Activated T-cell treated with anti-CD3 and anti-CD28 coated beads for 1 hour (primary cell): Measurements from ENCODE around the gene ARHGAP6.
"Not testable (repeated sequence)": the region's sequence is repeated elsewhere in the genome, so short reads cannot be mapped to it uniquely, and the experiment has no call there.

Experiments
- DNase-seq: peaks from one replicate; pipeline ENCODE4 v3.0.0-alpha.2; 2020; ENCODE audit warnings: low read depth

Gene ARHGAP6

DNA sequence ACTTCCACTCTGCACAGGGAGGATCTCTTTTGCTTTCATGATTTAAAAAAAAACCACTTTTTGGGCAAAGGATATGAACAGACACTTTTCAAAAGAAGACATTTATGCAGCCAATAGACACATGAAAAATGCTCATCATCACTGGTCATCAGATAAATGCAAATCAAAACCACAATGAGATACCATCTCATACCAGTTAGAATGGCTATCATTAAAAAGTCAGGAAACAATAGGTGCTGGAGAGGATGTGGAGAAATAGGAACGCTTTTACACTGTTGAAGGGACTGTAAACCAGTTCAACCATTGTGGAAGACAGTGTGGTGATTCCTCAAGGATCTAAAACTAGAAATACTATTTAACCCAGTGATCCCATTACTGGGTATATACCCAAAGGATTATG lies 87.4 kb downstream of the ARHGAP6 start:
- DNase-seq, result not testable (repeated sequence)

DNA sequence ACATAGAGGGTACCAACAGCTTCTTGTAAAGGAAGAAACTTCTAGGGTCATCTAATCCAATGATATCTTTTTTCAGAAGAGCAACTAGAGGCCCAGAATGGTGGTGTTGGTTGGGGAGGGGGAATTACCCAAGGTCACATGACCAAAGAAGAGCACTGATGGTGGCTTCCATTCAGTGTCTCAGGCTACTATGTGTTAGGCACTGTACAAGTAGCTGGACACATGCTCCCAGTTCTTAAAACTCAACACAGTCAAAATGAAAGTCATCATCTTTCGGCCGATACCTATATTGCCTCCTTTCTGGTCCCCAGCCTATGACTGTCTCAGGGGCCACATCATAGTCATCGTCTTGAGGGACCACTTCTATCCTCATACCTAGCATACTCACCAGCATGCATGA lies 88.1 kb downstream of the ARHGAP6 start:
- no peak for DNase-seq

DNA sequence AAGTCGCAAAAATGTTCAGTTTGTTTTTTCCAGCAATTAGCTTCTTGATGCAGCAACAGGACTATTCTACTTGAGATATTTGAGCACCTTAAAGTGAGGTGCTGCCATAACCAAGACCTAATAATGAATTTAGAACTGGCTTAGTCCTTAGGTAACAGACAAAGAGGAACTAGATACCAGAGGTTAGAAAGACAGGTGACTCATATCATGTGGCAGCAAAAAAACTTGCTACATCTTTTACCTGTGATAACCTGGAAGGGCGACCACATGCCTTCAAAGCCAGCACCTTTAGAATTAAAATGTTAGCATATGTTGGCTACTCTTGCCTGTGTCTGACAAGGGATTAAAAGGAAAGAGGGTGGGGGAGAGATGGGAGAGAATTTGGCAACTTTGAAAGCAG lies 90.4 kb downstream of the ARHGAP6 start:
- no peak for DNase-seq

DNA sequence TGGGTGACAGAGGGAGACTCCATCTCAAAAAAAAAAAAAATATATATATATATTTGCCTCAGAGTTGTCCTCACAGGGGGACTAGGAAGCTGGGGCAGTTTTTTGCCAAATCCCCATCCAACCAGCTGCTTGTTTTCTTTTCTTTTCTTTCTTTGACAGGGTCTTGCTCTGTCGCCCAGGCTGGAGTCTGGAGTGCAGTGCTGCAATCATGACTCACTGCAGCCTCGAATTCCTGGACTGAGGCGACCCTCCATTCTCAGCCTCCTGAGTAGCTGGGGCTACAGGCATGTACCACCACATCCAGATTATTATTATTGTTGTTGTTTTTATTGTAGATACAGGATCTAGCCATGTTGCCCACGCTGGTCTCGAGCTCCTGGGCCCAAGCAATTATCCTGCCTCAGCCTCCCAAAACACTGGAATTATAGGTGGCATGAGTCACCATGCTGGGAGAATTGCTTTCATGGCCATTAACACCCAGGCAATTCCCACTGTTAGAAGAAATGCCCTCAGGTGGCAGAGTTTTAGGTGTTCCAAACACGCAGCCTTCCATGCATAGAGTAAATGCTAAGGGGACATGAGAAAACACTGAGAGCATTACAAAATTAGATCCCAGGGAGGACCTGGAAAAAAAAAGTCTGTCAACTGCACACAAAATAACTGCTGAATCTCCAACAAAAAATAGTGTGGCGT lies 98.0 kb downstream of the ARHGAP6 start:
- DNase-seq, result no peak

DNA sequence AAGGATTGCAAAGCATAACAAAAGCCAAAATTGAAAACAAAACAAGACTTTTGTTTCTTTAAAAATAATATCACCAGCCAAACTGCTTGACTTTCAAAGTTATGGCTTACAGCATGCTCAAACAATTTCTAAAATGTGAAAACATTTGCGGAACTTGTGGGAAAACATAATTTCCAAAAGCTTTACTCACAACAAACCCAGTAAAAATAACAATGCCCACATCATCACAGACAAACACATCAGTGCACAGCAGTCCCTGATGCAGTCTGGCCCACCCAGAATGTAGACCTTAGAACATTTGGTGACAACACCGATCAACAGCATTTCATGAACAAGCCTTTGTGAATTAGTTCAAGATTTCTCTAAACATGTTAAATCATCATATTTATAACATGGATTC lies 98.9 kb downstream of the ARHGAP6 start:
- no peak for DNase-seq

DNA sequence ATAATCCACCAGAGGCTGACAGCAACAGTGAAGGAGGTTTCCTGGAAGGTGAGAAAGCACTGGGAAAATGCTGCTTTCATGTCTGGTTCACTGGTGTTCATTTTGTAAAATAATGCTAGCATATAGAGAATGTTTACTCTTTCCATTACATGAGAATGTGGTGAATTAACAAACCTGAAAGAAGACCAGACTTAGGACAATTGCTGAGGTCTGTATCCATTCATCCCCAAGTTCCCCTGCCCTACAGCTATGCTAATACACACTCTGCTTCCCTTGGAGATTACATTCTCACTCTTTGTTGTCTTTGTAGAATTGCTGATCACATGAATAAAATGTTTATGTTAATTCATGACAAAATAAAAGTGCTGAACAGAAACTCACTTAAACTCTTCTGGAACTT lies 99.5 kb downstream of the ARHGAP6 start:
- DNase-seq, result no peak

DNA sequence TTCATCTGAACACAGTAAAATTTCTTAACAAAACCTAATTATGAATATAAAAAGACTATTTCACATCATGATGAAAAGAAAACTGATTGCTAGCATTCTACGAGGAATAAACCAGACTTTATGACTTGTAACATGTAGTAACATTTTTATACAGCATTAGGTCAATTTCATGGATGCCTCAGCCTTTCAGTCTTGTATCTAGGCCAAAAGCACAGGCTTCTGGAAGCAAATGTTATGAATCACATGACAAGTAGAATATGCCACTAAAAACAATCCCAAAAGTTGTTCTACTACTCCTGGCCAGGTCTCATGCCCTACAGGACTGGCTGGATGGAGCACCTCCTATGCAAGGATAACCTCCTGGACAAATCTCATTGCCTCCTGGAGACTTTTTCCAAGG lies 101.2 kb downstream of the ARHGAP6 start:
- DNase-seq, result no peak

DNA sequence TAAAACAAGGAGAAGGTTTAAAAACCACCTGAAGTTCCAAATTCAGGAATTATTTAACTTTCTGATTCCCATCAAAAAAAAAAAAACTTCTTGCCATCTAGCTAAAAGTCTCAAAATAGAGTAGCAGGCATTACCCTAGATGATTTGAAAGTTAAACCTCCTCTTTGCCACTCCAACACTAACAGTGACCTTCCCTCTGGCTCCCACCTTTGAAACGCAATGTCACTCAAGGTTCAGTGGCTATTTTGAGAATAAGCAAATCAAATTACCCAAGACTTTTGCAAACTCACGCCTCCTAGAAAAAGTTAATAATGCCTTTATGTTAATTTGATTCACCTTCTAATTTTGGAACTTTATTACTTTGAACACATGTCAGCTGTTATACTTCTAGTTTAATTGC lies 103.2 kb downstream of the ARHGAP6 start:
- no peak for DNase-seq

DNA sequence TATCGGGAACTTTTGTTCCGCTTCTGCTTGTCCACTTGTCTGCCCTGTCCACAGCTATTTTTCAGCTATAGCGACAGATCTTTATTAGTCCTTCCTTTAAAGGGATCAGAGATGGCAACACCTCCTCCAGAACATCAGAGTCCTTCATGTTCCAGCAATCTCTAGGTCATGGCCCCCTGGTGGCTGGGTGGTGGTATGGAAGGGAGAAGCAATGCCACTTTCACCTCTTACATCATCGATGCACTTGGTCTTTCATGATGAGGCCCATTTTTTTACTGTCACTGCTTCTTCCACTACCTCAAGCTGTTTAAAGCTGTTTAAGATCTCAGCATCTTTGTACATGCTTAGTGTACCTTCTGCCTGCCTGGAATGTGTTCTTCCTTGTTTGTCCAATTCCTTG lies 106.7 kb downstream of the ARHGAP6 start:
- DNase-seq, result peak; percentile 11

DNA sequence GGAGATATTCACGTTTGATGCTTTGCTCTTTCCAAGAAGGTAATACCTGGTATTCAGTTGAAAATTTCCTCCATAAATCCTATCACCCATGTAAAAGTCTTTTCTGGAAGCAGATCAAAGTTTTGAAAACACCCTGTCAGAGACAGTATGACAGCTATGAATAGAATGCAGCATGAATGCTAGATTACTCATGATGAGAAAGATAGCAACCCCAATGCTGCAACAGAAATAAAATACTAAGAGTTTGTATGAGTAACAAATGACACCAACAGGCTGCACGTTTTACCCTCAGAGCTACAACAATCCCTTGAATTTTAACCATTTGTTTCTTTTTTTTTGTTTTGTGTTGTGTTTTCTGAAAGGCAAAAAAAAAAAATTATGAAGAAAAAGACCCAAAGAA lies 108.6 kb downstream of the ARHGAP6 start:
- DNase-seq, result no peak

DNA sequence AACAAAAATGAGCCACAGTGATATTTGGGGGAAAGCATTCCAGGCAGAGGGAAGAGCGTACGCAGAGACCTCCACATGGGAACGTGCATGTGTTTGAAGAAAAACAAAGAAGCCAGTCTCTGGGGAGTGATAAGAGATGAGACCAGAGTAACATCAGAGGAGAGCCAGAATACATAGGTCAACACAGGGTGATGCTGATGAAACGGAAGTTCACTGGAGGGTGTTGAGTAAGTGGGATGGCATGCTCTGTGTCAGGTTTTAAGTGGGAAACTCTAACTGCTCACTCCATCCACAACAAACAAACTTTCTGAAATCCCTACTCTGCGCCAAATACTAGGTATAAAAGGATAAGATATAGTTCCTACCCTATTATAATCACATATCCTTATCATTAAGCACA lies 110.0 kb downstream of the ARHGAP6 start:
- DNase-seq, result no peak

DNA sequence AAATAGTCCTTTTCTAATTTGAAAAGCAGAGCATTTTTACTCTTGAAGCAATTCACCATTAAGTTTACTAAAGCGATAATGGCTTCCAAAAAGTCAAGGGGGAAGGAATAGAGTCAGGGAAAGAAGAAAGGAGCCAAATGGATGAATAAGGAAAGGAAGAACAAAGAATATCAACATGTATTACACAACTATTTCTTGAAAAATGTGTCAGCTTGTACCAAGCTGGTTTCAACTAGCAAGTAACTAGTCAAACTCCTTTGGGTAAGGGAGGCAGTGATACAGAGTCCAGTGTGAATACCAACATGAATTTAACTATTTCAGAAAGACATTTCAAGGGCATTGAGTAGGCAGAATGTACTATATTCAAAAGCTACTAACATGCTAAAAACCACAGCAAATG lies 112.1 kb downstream of the ARHGAP6 start:
- no peak for DNase-seq

DNA sequence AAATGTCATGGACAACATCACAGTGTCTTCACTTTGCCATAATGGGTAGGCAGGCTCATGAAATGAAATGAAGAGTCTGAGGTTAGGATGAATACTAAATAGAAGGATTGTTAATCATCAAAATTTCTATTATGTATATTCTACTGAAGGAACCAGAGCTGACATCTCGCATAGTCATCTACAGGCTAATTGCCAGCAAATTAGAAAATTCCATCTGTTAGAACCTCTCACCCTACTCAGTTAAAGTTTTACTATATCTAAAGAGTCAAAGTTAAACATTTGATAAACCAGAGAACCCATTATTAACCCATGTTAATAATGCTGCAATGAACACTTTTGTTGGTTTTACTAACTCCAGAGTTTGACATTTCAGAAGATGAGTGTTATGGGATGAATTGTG lies 114.6 kb downstream of the ARHGAP6 start:
- DNase-seq, result no peak

DNA sequence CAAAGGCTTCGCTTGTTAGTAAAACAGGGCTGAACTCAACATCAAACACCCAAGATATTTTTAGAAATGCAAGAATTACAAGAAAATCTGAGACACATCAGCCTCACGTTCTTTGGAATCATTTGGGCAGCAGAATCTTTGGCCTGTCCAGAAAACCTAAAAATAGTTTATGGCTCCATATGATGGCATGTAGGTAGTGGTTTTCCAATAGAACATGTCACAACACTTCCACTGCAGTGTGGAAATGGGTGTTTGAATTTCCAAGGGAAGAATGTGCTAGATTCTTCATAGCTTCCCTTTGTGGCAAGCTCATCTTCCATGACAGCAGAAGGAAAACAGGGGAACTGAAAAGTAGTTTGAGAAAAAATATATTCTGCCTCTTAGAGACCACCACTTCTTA lies 118.8 kb downstream of the ARHGAP6 start:
- DNase-seq, result no peak

DNA sequence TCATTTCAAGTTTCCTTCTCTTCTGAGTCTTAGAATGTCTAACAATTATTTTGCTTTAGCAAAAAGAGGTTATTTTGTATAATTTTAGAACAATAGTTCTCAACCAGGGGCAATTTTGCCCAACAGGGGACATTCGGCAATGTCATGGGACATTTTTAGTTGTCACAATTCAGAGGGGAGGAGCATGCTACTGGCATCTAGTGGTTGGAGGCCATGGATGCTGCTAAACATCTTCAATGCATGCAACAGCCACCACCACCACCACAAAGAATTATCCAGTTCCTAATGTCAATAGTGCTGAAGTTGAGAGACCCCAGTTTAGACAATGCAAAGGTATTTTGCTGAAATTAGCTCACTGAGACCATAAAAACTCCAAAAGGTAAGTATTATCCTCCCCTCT lies 122.5 kb downstream of the ARHGAP6 start:
- no peak for DNase-seq

DNA sequence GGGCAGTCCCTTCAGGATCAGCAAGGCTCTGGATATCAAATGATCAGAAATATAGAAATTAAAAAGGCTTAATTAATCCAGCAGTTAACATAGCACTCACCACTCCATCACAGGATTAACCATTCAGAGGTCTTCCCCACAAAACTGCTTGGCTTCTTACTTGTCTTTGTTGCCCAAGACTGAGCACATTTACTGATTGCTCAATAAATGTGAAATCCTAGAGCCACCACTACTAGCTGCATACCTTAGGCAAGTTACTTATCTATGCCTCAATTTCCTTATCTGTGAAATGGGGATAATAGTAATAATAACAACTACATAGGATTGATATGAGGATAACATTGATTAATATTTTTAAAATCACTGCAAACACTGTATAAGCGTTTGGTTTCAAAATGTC lies 124.2 kb downstream of the ARHGAP6 start:
- DNase-seq, result no peak

DNA sequence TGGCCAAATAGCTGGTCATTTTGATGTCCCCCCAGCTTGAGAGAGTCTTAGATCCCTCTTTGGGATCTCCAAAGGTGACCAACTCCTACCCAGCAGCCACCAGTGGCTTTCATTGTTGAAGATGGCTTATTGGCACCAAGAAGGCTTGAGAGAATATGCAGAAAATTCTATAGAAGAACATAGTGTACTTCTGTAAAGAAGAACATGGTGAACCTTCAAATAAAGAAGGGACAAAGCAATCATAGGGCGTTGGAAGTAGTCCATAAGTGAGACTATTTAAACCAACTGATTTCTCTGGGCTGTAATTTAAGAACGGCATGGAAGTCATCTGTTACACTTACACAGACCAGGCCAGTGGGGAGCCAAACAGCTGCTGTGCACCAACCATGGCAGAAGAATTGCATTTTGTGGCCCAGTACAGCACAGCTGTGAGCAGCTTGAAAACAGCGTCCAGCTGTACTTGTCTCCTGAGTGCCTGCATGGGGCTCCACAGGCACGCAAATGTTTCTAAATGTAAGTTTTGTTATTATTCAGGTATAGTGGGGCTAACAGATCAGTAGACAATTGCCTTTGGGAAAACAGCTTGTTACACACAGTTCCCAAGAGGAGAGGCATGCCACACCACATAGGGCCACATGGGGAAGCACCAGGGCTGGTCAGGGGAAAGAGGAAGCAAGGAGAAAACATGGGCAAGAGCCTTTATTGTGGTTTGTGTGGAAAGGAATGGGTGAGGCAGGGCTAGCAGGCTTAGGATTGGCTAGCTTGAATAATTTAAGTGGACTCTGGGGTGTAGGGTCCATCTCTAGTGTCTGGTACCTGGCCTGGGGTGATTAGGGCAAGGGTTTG lies 125.0 kb downstream of the ARHGAP6 start:
- no peak for DNase-seq

DNA sequence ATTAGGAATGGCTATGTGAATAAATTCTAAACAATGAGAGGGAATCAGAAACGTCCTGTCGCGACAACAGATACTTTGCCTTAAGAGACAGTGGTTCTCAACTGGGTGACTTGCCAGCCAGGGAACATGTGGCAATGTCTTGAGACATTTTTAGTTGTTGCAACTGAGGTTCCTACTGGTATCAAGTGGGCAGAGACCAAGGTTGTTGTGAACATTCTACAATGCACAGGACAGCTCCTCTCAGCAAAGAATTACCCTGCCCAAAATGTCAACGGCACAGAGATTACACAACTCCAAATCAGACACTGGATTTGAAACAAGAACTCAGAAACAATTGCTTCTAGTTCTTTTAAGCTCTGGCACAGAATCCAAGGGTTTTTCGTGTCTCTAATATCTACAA lies 128.6 kb downstream of the ARHGAP6 start:
- DNase-seq, result no peak

DNA sequence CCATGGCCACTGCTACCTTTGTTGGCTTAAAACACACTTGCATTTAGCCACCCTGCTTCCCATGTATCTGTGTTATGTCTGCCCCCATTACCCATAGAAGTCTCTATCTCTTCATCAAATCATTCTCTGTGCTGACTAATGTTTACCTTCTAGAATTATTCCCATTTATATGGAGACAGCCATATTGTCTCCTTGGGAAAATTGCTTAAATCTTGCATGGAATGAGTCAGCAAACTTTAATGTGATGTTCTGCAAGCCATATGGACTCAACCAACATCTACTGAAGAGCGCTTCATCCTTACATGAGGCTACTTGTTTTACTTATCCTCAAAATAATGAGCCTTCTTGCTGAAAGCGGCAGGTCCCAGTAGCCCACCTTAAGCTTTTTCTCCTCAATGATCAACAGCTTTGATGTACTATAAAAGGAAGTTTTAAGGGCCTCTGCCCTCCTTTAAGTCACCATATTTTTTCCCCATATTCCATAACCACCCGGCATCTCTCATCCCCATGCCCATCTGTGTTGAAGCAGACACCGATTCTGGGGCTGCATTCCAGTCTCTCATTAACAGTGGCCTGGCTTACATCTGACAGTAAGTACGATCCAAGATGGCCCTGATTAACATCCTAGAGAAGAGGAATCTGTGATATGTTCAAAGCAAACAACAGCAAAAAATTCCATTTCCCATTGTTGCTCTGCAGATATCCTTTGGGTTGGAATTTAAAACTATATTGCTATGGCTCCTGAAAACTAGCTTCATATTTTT lies 130.4 kb downstream of the ARHGAP6 start:
- DNase-seq, result no peak

DNA sequence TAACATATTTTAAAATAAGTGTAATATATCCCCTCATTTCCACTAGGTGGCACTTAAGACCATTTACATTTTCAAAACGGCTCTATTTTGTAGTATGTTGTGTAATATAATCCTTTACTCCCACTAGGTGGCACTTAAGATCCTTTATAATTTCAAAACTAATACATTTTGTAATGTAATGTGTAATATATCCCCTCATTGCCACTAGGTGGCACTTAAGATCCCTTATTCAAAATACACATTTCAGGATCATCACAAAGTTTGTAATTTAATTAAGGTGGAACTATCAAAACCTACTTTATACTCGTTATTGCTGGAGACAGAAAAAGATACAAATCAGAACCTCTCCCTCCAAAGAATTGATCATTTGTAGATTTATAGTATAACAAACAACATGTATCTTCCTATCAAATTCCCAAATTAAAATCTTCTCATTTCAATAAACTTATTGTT lies 132.5 kb downstream of the ARHGAP6 start:
- no peak for DNase-seq

DNA sequence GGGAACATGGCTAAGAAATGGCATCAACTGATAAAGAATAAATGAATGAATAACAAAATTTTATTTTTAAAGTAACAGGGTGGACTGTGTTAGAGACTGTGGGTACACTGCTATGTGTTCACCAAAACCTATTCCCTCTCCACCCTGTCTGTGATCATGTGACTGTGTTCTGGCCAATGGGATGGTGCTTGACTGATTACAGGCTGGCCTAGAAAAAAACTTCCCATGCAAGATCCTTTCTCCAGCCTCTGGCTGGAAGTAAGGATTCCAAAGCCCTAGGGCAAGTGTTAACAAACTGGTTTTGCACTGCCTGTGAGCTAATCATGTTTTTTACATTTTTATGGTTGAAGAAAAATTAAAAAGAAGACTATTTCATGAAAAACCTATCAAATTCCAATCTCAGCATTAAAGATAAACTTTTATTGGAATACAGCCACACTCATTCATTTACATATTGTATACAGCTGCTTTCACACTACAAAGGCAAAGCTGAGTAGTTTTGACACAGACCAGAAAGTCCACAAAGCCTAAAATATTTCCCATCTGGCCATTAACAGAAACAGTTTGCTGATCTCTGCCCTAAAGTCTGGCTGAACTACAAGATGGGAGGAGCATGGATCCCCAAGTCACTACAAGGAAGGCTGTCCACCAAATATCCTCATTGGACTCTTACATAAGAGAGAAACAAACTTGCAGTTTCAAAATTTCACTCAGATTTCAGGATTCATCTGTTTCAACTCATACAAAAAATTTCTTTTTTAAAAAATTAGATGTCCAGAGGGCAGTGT lies 133.2 kb downstream of the ARHGAP6 start:
- no peak for DNase-seq

DNA sequence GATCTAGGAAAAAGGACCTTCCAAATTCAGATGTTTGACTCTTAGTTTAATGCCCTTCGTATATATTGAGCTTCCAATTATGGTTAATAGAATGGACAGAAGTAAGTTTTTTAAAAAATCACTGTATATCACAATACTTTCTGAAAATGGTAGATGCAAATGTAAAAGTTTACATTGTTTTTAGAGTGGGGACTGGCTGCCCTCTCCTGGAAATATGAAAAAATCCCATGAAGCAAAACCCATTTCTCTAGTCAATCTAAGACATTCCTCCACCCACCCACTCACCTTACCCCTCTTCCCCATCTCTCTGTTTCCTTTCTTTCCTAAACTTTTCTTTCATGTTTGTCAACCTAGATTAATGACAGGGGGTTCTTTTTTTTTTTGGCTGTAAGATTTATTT lies 134.5 kb downstream of the ARHGAP6 start:
- DNase-seq, result no peak
